ENCODE measurements around the gene NYAP2. TPM values are rescaled to one million over a fixed set of nuclear protein-coding genes. Genes with fewer than 3 reads are reported as not detected.

Gene NYAP2
- polyA plus RNA-seq, 2 donors, result 0.08 to 0.09 TPM

GRCh38 chr2:225400060-225400511 is 576 bp downstream of the NYAP2 start:
- Histone ChIP-seq H3K9me3 (ENCODE audit: control insufficient read depth in 2 of 2, insufficient read depth in 1 of 2, low read depth in 1 of 2, low read length in 1 of 2) (no peaks in the 10 kb centered on the region), H3K4me3 (ENCODE audit: low read depth in 1 of 2, low read length in 2 of 2) (no peak overlapping the region), H3K27me3 (ENCODE audit: control insufficient read depth in 1 of 2, insufficient read depth in 2 of 2, low read length in 2 of 2) (no peaks in the 10 kb centered on the region), H3K27ac (ENCODE audit: low read depth in 2 of 2, low read length in 1 of 2) (no peak overlapping the region), H3K4me1 (ENCODE audit: control insufficient read depth in 2 of 2, insufficient read depth in 2 of 2, low read length in 1 of 2) (no peaks in the 10 kb centered on the region), H3K36me3 (ENCODE audit: control insufficient read depth in 2 of 2, insufficient read depth in 2 of 2, low read length in 1 of 2) (no peaks in the 10 kb centered on the region)
- WGBS, 2 donors, result 16 to 19% methylated on average over 8 of the region's 8 CpGs

- Histone ChIP-seq H3K9me3 (ENCODE audit: control insufficient read depth in 2 of 2, insufficient read depth in 1 of 2, low read depth in 1 of 2, low read length in 1 of 2) (no peaks in the 10 kb centered on the region), H3K4me3 (ENCODE audit: low read depth in 1 of 2, low read length in 2 of 2) (no peak overlapping the region), H3K4me1 (ENCODE audit: control insufficient read depth in 2 of 2, insufficient read depth in 2 of 2, low read length in 1 of 2) (no peaks in the 10 kb centered on the region), H3K27ac (ENCODE audit: low read depth in 2 of 2, low read length in 1 of 2) (no peak overlapping the region), H3K36me3 (ENCODE audit: control insufficient read depth in 2 of 2, insufficient read depth in 2 of 2, low read length in 1 of 2) (no peaks in the 10 kb centered on the region), H3K27me3 (ENCODE audit: control insufficient read depth in 1 of 2, insufficient read depth in 2 of 2, low read length in 2 of 2) (no peaks in the 10 kb centered on the region)
- WGBS, 2 donors, result 72 to 73% methylated on average over 9 of the region's 9 CpGs
Observed at GRCh38 chr2:225400546-225401400, 1.3 kb downstream of the NYAP2 start.

- Histone ChIP-seq H3K4me1 (ENCODE audit: control insufficient read depth in 2 of 2, insufficient read depth in 2 of 2, low read length in 1 of 2) (no peaks in the 10 kb centered on the region), H3K27me3 (ENCODE audit: control insufficient read depth in 1 of 2, insufficient read depth in 2 of 2, low read length in 2 of 2) (no peaks in the 10 kb centered on the region), H3K9me3 (ENCODE audit: control insufficient read depth in 2 of 2, insufficient read depth in 1 of 2, low read depth in 1 of 2, low read length in 1 of 2) (no peaks in the 10 kb centered on the region), H3K27ac (ENCODE audit: low read depth in 2 of 2, low read length in 1 of 2) (no peak overlapping the region), H3K36me3 (ENCODE audit: control insufficient read depth in 2 of 2, insufficient read depth in 2 of 2, low read length in 1 of 2) (no peaks in the 10 kb centered on the region), H3K4me3 (ENCODE audit: low read depth in 1 of 2, low read length in 2 of 2) (no peak overlapping the region)
- 25 to 29% methylated on average over 1 of the region's 1 CpG for WGBS, 2 donors
Observed at GRCh38 chr2:225402210-225402776, 2.8 kb downstream of the NYAP2 start.

- no peak overlapping the region for H3K4me3 ChIP-seq (ENCODE audit: low read depth in 1 of 2, low read length in 2 of 2)
- H3K9me3 ChIP-seq (ENCODE audit: control insufficient read depth in 2 of 2, insufficient read depth in 1 of 2, low read depth in 1 of 2, low read length in 1 of 2), result no peaks in the 10 kb centered on the region
- 77 to 79% methylated on average over 3 of the region's 3 CpGs for WGBS, 2 donors
- H3K27ac ChIP-seq (ENCODE audit: low read depth in 2 of 2, low read length in 1 of 2), result no peak overlapping the region
- no peaks in the 10 kb centered on the region for H3K27me3 ChIP-seq (ENCODE audit: control insufficient read depth in 1 of 2, insufficient read depth in 2 of 2, low read length in 2 of 2)
- H3K4me1 ChIP-seq (ENCODE audit: control insufficient read depth in 2 of 2, insufficient read depth in 2 of 2, low read length in 1 of 2), result no peaks in the 10 kb centered on the region
- H3K36me3 ChIP-seq (ENCODE audit: control insufficient read depth in 2 of 2, insufficient read depth in 2 of 2, low read length in 1 of 2), result no peaks in the 10 kb centered on the region
Observed at GRCh38 chr2:225411452-225411851, 11.9 kb downstream of the NYAP2 start.

- Histone ChIP-seq H3K9me3 (ENCODE audit: control insufficient read depth in 2 of 2, insufficient read depth in 1 of 2, low read depth in 1 of 2, low read length in 1 of 2) (no peaks in the 10 kb centered on the region), H3K4me3 (ENCODE audit: low read depth in 1 of 2, low read length in 2 of 2) (no peak overlapping the region), H3K4me1 (ENCODE audit: control insufficient read depth in 2 of 2, insufficient read depth in 2 of 2, low read length in 1 of 2) (no peaks in the 10 kb centered on the region), H3K36me3 (ENCODE audit: control insufficient read depth in 2 of 2, insufficient read depth in 2 of 2, low read length in 1 of 2) (no peaks in the 10 kb centered on the region), H3K27ac (ENCODE audit: low read depth in 2 of 2, low read length in 1 of 2) (no peak overlapping the region), H3K27me3 (ENCODE audit: control insufficient read depth in 1 of 2, insufficient read depth in 2 of 2, low read length in 2 of 2) (no peaks in the 10 kb centered on the region)
- WGBS, 2 donors, result 32 to 37% methylated on average over 2 of the region's 2 CpGs
Observed at GRCh38 chr2:225413786-225414185, 14.3 kb downstream of the NYAP2 start.

GRCh38 chr2:225414902-225415301 is 15.4 kb downstream of the NYAP2 start:
- Histone ChIP-seq H3K27me3 (ENCODE audit: control insufficient read depth in 1 of 2, insufficient read depth in 2 of 2, low read length in 2 of 2) (no peaks in the 10 kb centered on the region), H3K4me1 (ENCODE audit: control insufficient read depth in 2 of 2, insufficient read depth in 2 of 2, low read length in 1 of 2) (no peaks in the 10 kb centered on the region), H3K9me3 (ENCODE audit: control insufficient read depth in 2 of 2, insufficient read depth in 1 of 2, low read depth in 1 of 2, low read length in 1 of 2) (no peaks in the 10 kb centered on the region), H3K4me3 (ENCODE audit: low read depth in 1 of 2, low read length in 2 of 2) (no peak overlapping the region), H3K27ac (ENCODE audit: low read depth in 2 of 2, low read length in 1 of 2) (no peak overlapping the region), H3K36me3 (ENCODE audit: control insufficient read depth in 2 of 2, insufficient read depth in 2 of 2, low read length in 1 of 2) (no peaks in the 10 kb centered on the region)
- WGBS, 2 donors, result 60 to 83% methylated on average over 1 of the region's 1 CpG

GRCh38 chr2:225415341-225415740 is 15.8 kb downstream of the NYAP2 start:
- H3K36me3 ChIP-seq (ENCODE audit: control insufficient read depth in 2 of 2, insufficient read depth in 2 of 2, low read length in 1 of 2), result no peaks in the 10 kb centered on the region
- no peak overlapping the region for H3K4me3 ChIP-seq (ENCODE audit: low read depth in 1 of 2, low read length in 2 of 2)
- no peaks in the 10 kb centered on the region for H3K4me1 ChIP-seq (ENCODE audit: control insufficient read depth in 2 of 2, insufficient read depth in 2 of 2, low read length in 1 of 2)
- H3K27me3 ChIP-seq (ENCODE audit: control insufficient read depth in 1 of 2, insufficient read depth in 2 of 2, low read length in 2 of 2), result no peaks in the 10 kb centered on the region
- 90 to 91% methylated on average over 2 of the region's 2 CpGs for WGBS, 2 donors
- no peak overlapping the region for H3K27ac ChIP-seq (ENCODE audit: low read depth in 2 of 2, low read length in 1 of 2)
- H3K9me3 ChIP-seq (ENCODE audit: control insufficient read depth in 2 of 2, insufficient read depth in 1 of 2, low read depth in 1 of 2, low read length in 1 of 2), result no peaks in the 10 kb centered on the region

GRCh38 chr2:225415792-225416191 is 16.3 kb downstream of the NYAP2 start:
- no peak overlapping the region for H3K27ac ChIP-seq (ENCODE audit: low read depth in 2 of 2, low read length in 1 of 2)
- H3K9me3 ChIP-seq (ENCODE audit: control insufficient read depth in 2 of 2, insufficient read depth in 1 of 2, low read depth in 1 of 2, low read length in 1 of 2), result no peaks in the 10 kb centered on the region
- H3K4me1 ChIP-seq (ENCODE audit: control insufficient read depth in 2 of 2, insufficient read depth in 2 of 2, low read length in 1 of 2), result no peaks in the 10 kb centered on the region
- H3K4me3 ChIP-seq (ENCODE audit: low read depth in 1 of 2, low read length in 2 of 2), result no peak overlapping the region
- H3K36me3 ChIP-seq (ENCODE audit: control insufficient read depth in 2 of 2, insufficient read depth in 2 of 2, low read length in 1 of 2), result no peaks in the 10 kb centered on the region
- 51 to 65% methylated on average over 2 of the region's 2 CpGs for WGBS, 2 donors
- no peaks in the 10 kb centered on the region for H3K27me3 ChIP-seq (ENCODE audit: control insufficient read depth in 1 of 2, insufficient read depth in 2 of 2, low read length in 2 of 2)

- Histone ChIP-seq H3K9me3 (ENCODE audit: control insufficient read depth in 2 of 2, insufficient read depth in 1 of 2, low read depth in 1 of 2, low read length in 1 of 2) (no peaks in the 10 kb centered on the region), H3K4me1 (ENCODE audit: control insufficient read depth in 2 of 2, insufficient read depth in 2 of 2, low read length in 1 of 2) (no peaks in the 10 kb centered on the region), H3K27ac (ENCODE audit: low read depth in 2 of 2, low read length in 1 of 2) (no peak overlapping the region), H3K4me3 (ENCODE audit: low read depth in 1 of 2, low read length in 2 of 2) (no peak overlapping the region), H3K27me3 (ENCODE audit: control insufficient read depth in 1 of 2, insufficient read depth in 2 of 2, low read length in 2 of 2) (no peaks in the 10 kb centered on the region), H3K36me3 (ENCODE audit: control insufficient read depth in 2 of 2, insufficient read depth in 2 of 2, low read length in 1 of 2) (no peaks in the 10 kb centered on the region)
- 74 to 81% methylated on average over 3 of the region's 3 CpGs for WGBS, 2 donors
Observed at GRCh38 chr2:225416616-225417367, 17.3 kb downstream of the NYAP2 start.

Measured in esophagus (tissue), 2 donors.